HL-60 (cell line): ENCODE data around the gene KIF26B.

Source experiments
- DNase-seq, 2 experiments: peaks; one replicate each; pipeline ENCODE4 v3.0.0-alpha.2; 2010 to 2020; ENCODE audit warnings: low read depth in 1 of 2, low spot score in 1 of 2
- H3K27ac ChIP-seq: fragments of 250-450 bp; sonication (Bioruptor Pico); replicated peaks from 2 replicates; pipeline ENCODE4 v1.5.1; 2020; ENCODE audit warnings: mild to moderate bottlenecking, moderate library complexity
- H3K27me3 ChIP-seq: fragments of 250-450 bp; sonication (Bioruptor Pico); 2 replicates; pipeline ENCODE4 v1.5.1; 2021; ENCODE audit warnings: mild to moderate bottlenecking, moderate library complexity; ENCODE audit not compliant: insufficient read depth, poor library complexity, severe bottlenecking
- H3K4me3 ChIP-seq: replicated peaks from 2 replicates; pipeline ENCODE4 v1.5.1; 2011; ENCODE audit warnings: mild to moderate bottlenecking, control low read depth, low read length; ENCODE audit not compliant: insufficient read depth
- CTCF ChIP-seq: IDR thresholded peaks from one replicate; pipeline ENCODE4 v1.5.1; 2011; ENCODE audit warnings: low read length, control low read depth, inconsistent platforms; ENCODE audit not compliant: insufficient read depth
- GABPA ChIP-seq: IDR thresholded peaks from 2 replicates; pipeline ENCODE4 v1.6.1; 2012; ENCODE audit warnings: low read depth
- POLR2AphosphoS5 ChIP-seq: IDR thresholded peaks from 2 replicates; pipeline ENCODE4 v1.6.1; 2012; ENCODE audit warnings: low read depth
- SPI1 ChIP-seq: IDR thresholded peaks from 2 replicates; pipeline ENCODE4 v1.6.1; 2012; ENCODE audit warnings: low read depth, mild to moderate bottlenecking, borderline replicate concordance
- TF ChIP-seq, protein P1 (sequence below): IDR thresholded peaks from 2 replicates; pipeline ENCODE4 v1.6.1; 2012; ENCODE audit warnings: low read depth; ENCODE audit not compliant: insufficient replicate concordance

Gene KIF26B

GRCh38 chr1:245148861-245149260, 5.9 kb upstream of the KIF26B start:
- Histone ChIP-seq H3K27ac (no peak overlapping the region), H3K27me3 (no peaks in the 10 kb centered on the region)
- TF ChIP-seq SPI1: no peak
- TF ChIP-seq CTCF: no peak
- TF ChIP-seq, protein P1, sequence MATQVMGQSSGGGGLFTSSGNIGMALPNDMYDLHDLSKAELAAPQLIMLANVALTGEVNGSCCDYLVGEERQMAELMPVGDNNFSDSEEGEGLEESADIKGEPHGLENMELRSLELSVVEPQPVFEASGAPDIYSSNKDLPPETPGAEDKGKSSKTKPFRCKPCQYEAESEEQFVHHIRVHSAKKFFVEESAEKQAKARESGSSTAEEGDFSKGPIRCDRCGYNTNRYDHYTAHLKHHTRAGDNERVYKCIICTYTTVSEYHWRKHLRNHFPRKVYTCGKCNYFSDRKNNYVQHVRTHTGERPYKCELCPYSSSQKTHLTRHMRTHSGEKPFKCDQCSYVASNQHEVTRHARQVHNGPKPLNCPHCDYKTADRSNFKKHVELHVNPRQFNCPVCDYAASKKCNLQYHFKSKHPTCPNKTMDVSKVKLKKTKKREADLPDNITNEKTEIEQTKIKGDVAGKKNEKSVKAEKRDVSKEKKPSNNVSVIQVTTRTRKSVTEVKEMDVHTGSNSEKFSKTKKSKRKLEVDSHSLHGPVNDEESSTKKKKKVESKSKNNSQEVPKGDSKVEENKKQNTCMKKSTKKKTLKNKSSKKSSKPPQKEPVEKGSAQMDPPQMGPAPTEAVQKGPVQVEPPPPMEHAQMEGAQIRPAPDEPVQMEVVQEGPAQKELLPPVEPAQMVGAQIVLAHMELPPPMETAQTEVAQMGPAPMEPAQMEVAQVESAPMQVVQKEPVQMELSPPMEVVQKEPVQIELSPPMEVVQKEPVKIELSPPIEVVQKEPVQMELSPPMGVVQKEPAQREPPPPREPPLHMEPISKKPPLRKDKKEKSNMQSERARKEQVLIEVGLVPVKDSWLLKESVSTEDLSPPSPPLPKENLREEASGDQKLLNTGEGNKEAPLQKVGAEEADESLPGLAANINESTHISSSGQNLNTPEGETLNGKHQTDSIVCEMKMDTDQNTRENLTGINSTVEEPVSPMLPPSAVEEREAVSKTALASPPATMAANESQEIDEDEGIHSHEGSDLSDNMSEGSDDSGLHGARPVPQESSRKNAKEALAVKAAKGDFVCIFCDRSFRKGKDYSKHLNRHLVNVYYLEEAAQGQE: no peak
- no peak for TF ChIP-seq GABPA
- no peak for TF ChIP-seq POLR2AphosphoS5

DNA sequence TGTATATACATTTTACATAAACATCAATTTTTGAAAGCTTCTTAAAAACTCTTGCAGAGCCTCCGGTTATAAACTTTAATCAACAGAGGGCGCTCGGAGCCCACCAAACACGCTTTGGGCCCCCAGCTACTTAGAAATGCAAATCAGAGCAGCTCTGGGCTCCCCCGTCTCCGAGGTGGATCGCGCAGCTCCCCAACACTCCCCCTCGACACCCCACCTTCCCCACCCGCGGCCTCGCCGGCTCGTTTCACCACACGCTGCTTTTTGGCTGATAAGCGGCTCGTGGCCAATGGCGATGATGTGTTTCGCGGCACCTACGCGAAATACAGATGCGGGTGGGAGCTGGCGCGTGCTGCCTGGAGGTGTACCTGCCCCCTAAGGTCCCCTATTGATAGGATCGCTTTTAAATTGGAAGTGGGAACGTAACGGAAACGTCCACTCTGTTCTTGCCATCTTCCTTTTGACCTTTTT, 1.7 kb upstream of the KIF26B start:
- TF ChIP-seq, protein P1: no peak
- TF ChIP-seq CTCF: peak; percentile 46
- Histone ChIP-seq H3K27me3 (peaks cover 9% of the 10 kb centered on the region), H3K4me3 (peak overlapping the region; percentile 60), H3K27ac (no peak overlapping the region)
- peak in 1 of 2 experiments; percentile 68 for DNase-seq

More at GRCh38 chr1:245148861-245149260, 5.9 kb upstream of the KIF26B start:
- H3K4me3 ChIP-seq: no peak overlapping the region
- no peak for DNase-seq

DNA sequence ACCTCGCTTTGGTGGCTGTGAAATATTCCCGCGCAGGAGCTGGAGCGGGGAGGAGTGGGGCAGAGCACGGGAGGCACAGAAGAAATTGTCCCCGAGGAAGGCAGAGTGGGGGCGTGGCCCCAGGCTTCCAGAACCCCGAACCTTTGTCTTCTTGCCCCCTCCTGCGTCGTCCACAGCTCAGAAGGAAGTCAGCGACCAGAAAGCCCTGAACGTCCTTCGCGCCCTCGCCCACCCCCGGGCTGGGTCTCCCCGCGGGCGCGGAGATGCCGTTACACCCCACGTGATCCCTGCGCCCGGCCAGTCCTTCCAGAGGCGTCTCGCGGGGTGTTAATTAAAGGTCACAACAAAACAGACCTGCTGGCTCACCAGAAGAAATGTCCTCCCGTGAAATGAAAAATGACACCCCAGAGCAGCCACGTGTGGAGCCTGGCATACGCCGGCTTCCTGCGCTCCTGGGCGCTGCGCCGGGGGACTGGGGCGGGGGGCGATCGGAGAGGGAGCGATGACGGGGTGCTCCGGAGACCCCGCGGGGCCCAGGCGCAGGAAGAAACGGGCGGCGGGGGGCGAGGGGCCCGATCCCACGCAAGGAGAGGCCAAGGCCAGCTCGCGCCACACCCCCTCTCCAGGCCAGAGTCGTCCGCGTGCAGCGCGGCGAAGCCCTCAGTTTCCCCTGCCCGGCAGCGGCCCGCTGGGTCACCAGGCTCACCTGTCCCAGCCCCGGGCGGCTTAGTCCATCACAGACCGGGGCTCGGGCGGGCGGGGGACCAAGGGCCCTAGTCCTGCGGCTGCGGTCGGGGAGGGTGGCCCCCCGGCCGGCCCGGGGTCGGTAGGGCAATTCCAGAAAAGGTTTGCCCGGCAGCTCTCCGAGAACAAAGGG, 995 bp upstream of the KIF26B start:
- H3K27ac ChIP-seq: no peak overlapping the region
- peak in 1 of 2 experiments; percentile 18 for DNase-seq
- H3K4me3 ChIP-seq: peak overlapping the region; percentile 60
- TF ChIP-seq GABPA (no peak), POLR2AphosphoS5 (no peak), CTCF (no peak), SPI1 (no peak)
- TF ChIP-seq, protein P1: no peak
- H3K27me3 ChIP-seq: peaks cover 9% of the 10 kb centered on the region
